HG02571 (cell line): ENCODE measurements around the gene HOXA4.

Source experiments
- ATAC-seq: cut with Tn5 transposase; IDR thresholded peaks from one replicate; pipeline ENCODE4 v1.9.1; 2021; ENCODE audit warnings: mild to moderate bottlenecking, moderate library complexity; ENCODE audit not compliant: unreplicated experiment

The HOXA4 gene

DNA sequence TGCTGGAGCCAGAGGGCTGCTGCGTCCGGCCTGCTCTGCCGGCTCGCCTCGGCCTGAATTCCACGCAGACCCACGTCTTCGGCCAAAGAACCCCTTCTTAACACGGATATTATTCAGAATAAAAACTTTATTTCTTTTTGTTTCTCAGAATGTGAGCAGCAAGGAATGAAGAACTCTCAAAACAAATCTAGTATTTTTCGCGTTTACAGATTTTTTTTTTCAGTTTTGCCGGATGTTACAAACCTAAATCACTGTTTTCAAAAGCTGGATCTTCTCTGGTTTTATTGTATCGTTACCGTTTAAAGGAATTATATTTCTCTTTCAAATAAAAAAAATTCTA lies 23.7 kb downstream of the HOXA4 start:
- ATAC-seq, result no peak

DNA sequence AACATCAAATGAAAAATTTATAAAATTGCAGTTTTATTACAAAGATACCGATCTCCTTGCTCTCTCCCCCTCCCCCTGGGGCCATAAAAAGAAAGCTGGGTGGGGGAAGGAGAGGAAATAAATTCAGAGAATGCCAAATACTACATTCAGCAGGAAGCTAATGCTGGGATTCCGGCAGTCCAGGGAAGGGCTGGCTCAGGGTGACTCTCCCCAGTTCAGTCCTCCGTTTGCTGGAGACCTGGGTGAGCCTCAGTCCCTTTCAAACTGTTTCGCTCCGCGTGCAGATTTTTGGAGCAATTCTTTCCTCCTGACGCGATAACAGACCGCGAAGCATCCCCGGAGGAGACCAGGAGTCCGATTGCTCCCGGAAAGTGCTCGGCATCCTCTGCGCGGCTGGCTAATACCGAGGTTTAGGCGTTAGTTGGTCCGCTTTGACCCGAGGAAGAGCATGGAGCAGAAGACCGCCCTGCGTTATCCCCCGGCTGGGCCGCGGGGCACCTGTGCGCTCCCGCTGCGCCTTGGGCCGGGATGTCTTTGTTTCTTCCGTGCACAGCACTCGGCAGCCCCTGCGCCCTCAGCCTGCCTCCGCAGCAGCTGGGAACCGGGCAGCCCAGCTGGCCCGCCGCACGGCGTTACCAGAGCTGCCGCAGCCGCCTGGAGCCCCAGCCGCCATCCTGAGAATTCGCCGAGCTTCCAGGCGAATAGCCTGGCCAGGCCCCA lies 24.2 kb downstream of the HOXA4 start:
- ATAC-seq, result no peak

DNA sequence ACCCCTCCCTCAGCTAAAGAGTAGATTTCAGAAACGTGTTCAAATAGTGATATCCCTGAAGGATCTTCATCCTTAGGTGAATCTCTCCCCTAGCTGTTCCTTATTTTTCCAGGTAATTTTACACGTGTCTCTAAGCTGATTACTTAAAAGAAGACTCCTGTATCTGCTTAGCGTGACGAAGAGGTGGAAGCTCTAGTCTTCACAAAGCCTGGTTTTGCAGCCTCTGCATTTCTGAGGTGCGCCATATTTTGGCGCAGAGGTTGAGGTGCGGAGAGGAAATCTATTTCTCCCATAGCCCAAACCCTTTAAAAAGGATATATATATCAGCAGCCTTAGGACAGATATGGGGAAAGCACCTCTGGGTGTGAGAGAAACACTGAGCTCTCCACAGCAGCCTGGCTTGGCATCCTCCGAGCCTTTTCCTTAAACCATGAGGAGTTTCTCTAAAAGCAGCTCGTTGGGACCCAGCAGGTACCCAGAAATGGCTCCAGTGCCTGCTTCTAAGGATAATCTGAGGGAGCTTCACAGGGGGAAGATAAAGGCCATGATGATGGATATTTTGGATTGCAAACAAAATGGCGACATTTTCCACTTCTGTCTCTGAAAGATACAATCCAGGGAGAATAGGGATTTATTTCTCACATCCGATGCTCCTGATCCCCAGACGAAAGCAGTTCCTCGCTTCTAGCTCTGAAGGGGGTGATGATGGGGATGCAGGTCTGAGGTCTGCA lies 25.1 kb downstream of the HOXA4 start:
- no peak for ATAC-seq

DNA sequence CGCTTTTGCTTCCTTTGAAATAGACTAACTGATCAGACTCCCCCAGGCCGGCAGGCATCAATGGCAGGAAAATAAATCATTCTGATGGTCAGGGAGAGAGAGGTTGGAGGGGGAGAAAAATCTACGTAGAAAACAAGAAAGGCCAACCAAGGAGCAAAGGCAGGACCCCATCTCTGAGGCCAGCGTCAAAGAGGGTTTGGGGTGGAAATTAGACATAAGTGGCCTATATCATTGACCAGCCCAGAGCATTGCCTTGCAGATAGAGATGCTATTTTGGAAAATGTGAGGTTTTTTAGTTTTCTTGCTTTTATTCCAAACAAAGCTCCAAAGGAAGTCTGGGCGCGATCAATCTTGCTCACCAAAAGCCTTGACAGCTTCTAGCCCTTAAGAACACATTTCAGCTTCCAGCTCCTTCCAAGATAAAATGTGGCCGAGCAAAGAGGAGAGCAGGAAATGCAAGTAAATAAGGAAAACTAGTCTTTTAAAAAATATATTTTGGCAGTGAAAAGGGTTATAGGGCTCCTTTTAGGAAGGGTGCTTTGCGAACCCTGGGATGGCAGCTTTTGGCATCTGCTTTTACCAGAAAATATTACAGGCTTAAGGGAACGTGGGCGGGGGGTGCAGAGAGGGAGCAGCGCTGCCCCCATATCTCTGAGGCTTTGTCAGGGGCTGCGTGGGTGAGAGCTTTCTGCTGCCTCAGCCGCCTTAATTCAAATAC lies 26.1 kb downstream of the HOXA4 start:
- ATAC-seq, result no peak

DNA sequence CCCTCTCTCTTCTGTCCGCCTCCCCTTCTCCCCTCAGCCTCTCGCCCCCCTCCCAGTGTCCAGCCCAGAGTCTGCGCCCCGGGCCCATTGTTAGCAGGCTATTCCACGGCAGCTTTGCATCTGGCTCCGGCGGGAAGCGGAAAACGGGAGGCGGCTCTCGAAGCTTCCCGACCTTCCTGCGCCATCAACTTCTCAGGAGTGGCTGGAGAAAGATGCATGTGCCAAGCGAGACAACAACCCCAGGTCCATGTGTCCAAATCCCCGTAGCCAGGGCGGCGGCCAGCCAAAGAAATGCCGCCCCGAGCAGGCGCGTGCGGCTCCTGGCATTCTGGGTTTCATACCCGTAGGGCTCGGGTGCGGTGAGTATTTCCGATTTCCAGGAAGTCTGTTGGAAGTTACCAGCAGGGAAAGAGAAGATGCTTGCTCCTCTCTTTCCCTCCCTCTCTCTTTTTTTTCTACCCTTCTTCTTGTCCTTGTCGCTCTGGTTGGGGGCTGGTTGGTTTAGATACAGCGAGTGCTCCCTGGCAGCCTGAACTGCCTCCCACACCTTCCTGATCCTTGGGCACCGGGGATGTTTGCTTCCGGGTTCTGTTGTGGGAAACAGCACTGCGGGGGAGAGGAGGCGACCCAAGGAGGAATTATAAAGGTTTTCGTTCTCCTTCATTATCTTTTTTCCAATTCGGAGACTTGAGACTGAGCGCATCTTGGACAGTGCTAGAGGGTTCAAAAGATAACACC lies 26.9 kb downstream of the HOXA4 start:
- ATAC-seq, result no peak

DNA sequence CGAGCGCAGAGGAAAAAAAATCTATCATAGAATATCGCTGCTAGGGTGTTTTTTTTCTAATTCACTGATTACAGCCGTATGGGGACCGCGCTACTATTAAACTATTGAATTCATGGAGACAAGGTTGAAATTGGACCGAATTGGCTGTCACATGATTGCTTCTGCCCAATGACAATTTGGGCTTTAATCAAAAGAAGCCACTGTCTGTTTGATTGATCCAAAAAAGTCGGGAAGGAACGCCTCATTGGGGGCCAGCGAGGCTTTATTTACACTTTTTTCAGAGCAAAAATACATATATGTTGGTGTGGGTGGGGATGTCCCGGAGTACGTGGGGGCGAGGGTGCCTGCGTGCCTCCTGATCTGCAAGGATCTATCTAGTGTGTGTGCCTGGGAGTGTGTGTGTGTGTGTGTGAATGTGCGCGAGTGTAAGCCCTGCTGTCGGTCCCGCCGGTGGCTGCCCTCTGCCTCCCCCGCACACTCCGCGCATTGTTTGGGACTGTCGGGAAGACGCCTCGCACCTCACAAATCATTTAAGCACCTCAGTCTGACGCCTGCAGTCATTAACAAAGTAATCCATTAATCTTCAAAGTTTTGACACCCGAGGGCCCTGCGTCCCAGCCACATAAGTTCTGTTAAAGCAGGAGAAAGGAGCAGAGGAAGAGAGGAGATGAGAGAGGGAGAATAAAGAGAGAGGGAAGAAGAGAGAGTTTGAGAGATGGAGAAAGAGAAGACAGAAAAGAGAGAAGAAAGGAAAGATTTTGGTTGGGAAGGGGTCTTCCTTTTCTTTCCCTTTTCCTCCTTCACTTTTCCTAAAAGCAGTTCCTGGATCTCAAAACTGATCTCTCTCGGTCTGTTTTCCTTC lies 27.7 kb downstream of the HOXA4 start, which contains the start of gene HOXA2:
Gene HOXA2 (minus strand): TSS at position 103 of the 862 bp plus-strand sequence. CDS start 183 bp downstream, outside the sequence.
- no peak for ATAC-seq

DNA sequence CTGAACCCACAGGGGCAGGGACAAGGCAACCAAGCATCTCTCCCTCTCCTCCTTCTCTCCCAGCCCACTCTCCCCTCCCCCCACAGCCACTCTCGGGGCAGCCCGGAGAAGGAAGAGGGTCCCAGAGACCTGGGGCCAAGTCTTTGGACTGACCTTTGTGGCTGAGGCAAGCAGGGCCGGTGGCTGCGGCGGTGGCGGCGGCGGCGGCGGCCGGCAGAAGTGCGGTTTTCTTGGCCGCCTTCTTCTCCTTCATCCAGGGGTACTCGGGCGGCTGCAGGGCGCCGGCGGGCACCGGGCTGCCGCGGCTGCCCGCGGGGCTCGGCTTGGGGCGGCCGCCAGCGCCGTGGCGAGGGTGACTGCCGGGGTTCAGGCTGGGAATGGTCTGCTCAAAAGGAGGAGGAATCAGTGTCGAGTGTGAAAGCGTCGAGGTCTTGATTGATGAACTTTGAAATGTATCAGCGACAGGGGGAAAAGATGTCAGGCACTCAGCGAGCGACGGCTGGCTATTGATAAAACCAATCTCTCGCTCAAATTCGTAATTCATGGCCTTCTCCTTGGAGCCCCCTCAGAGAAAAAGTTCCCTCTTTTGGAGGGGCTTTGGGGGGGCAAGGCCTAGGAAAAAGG lies 28.5 kb downstream of the HOXA4 start:
- ATAC-seq, result no peak

DNA sequence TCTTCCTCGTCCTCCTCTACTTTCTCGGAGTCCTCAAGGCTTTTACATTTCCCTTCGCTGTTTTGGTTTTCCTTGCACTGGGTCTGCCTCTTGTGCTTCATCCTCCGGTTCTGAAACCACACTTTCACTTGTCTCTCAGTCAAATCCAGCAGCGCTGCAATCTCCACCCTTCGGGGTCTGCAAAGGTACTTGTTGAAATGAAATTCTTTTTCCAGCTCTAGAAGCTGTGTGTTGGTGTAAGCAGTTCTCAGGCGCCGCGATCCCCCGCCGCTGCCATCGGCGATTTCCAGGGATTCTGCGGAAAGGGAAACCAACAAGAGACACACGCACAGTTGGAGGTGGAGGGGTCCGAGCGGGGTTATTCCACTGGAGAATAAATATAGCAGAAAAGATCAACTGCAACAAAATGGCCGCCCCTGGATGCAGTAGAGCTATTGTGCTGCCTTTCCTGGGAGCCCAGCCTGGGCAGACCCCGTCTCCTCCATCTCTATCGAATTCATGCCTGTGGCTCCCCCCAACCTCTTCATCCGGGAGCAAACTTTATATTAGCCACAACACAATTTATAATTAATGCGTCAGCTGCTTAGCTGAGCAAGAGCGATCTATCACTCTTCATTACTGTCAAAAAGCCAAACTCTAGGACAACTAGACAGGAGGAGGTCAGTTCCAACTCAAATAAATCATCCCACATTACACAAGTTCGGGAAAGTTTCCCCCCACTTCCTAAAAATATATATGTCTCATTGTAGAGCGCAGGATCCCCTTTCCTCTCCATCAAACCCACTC lies 29.2 kb downstream of the HOXA4 start:
- ATAC-seq, result no peak

DNA sequence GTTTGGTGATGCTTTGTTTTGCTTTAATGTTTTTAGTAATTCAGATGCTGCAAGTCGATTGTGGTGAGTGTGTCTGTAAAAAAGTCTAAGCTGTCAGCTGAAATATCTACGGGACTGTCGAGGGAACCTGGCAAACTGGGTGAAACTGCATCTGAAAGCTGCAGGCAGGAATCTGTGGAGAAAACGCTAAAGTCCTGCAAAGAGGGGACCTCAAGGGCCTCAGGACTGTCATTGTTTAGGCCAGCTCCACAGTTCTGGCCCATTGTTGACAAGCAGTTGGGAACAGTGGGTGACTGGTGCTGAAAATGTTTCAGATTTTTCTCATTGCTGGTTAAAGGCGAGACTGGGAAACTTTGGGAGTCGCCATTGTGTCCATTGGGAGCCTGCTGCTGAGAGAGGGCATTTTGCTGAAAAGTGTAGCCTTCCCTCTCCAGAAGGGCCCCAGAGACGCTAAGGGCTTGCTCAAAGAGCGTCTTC lies 29.8 kb downstream of the HOXA4 start:
- no peak for ATAC-seq

DNA sequence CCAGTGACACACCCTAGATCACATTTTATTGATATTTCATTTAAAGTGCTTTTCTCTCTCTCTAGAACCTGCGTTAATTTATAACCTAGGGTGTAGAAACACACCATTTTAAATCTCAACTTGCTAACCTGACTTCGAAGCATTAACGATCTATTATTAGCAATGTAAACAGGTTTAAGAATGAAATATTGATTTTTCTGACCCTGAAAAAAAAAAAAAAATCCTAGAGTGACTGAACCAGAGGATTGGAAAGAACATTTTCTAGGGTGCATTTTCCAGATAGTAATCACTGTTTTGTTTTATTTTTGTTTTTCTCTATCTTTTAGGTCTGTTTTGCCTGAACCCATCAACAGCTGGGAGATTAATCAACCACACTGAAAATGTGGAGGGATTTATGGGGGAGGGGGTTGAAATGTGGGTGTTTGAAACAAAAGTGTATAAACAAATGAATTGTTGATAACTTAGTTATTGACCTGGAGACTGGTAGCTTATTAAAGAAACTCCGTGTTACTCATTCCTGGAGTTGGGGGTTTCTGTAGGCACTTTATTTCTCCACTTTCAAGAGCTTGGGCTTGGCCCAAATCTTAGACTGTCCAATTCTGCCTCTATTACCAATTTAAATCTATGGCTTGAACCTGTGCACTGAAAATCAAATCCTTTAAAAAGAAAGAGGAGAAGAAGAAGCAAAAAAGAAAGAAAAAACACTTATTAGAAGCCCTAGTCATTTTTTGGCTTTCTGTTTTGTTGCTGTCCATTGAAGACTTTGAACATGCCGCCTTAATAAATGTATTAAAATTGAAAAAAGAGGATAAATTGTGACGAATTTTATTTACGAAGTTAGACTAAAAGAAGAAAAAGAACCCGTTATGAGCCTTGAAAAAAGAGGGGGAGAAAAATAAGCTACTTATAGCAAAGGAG lies 30.8 kb downstream of the HOXA4 start:
- ATAC-seq, result no peak

DNA sequence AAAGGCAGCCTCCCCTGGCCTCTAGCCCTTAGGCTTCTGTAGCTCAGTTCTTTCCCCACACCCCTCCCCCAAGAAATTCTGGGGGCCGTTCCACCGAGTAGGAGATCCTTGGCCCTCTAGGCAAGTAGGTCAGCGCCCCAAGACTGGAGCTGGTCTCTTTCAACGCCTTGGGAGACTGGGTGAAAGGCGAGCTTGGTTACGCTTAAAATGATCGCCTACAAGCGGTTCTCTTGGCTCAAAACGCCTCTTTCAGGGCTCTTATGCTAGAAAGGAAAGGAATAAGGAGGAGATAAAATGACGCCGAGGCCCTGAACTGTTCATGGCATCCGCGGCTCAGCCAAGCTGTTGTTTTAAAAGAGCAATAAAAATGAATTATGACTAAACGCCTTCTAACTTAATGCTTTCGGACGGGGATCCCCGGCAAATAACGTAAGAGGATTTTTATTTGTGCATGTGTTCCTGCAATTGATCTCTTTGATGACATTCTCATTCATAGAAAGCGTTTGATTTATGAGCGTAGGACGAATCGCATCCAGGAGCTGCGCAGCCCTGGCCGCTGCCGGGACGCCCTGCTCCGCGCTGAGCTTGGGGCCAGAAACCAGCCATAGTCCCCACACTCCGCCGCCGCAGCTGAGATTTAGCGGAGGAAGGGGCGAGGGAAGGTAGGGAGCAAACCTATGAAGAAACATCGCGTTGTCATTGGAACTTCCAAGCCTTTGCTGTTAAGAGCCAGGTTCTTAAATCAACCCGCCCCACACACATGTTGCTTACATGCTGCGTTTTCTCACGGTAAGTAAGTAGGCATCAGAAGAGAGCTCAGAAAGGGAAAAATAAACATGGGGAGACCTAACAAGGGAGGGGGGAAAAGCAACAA lies 31.7 kb downstream of the HOXA4 start:
- no peak for ATAC-seq

DNA sequence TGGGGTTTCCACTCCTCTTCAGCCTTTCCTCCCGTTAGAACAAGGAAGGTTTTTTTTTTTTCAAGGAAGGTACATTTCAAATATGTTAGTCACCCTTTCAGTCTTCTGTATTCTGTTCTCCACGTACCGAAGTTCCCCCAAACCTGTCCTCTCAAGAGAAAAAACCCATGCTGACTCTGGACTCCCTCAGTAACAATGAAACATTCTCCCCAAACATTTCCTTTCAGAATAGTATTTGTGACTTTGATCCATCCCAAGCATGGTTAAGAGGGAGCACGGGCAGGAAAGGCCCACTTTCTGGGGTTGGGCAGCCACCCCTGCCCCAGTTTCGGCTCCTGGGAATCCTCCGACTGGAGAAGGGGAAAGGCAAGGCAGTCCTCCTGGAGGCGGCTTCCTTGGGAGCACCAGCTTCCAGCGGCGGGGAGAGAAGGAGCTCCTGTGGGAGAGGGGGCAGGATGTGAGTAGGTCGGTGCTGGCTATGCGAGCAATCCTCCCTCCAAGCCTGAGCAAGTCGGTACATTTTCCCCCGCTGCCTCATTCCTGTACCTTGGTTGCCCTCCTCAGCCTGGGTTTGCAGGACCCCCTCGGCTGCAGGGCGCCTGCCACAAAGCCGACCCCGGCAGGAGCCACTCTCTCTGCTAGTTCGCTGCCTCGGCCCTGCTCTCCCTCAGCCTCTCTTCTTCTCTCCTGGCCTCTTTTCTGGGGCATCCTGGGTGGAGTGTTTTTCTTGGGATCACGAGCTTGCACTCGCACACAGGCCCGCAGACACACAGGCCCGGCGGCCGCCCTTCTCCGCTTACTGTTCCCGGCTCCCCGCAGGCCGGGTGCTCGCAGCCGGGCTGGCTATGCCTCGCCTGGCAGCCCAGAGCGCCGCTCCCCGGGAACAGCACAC lies 32.6 kb downstream of the HOXA4 start:
- ATAC-seq, result no peak

DNA sequence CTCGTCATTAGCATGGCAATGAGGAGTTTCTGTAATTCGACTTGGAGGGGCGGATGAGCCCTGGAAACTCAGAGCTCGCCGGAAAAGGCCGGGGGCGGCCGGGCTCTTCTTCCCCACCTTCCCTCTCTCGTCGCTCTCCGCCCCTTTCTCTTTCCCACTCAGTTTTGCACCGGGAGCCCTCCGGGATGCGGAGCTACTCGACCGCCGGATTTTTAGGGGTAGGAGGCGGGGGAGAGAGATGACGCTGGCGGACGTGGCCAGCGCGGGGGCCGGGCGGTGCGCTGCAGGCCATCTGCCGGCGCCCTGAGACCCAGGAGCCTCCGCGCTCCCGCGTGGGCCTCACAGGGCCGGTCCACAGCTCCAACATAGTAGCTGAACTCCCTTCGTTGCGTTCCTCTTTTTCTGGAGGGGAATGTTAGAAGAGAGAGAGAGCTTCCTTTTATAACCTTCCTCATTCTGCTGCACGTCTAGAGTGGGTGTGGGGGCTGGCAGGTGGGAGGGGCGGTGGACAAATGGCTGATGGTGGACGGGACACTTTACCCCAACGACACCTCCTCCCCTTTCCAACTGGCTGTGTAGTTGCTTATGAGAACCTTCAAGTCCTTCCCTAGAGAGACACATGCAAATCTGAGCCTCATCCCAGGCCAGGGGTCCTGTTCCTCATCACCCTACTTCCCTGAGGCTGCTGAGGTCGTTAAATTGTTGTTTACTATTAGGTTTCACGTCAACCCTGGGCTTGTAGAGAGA lies 33.6 kb downstream of the HOXA4 start:
- no peak for ATAC-seq

DNA sequence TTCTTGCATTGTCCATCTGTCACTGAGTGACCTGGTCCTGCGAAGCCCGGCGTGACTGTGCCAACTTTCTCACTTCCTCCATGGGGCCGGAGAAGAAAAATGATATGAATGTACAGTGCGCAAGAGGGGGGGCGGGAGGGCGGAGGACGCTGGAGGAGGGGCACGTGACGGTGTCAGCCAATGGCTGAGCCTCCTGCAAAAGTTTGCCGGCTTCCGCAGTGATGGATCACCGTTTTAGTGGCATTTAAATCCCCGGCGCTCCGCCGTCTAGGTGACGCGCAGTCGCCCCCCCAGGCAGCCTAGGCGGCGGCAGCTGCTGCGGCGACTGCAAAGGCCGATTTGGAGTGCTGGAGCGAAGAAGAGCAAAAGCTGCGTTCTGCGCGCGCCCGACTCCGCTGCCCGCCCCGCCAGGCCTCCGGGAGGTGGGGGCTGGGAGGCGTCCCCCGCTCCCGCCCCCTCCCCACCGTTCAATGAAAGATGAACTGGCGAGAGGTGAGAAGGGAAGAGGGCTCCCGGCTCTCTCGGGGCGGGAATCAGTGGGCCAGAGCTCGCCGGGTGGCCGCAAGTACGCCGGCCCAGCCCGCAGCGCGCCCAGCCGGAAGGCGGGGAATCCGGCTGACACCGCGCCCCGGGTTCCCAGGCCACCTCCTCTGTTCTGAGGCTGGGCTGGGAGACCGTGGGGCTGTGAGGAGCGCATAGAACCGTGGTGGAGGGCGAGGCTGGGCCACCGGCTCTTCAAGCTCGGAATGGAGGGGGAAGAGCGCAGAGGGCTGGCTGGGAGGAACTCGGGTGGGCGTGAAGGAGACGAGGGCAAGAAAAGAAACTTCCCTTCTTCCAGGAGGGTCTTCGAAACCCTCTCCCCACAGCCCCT lies 34.4 kb downstream of the HOXA4 start, which contains the start of gene HOXA1:
Gene HOXA1 (minus strand): TSS at position 104 of the 871 bp plus-strand sequence. CDS start 88 bp downstream, at position 16.
- peak; percentile 78 for ATAC-seq
